Measurements from ENCODE around the gene MRPL21. TPM values are rescaled to one million over a fixed set of nuclear protein-coding genes. Genes with fewer than 3 reads are reported as not detected.
A peak's percentile ranks its signal among the peaks of the same experiment; 100 is the strongest.

The MRPL21 gene
- total RNA-seq, 1 experiment from 2014 or later = 82.3 TPM

DNA sequence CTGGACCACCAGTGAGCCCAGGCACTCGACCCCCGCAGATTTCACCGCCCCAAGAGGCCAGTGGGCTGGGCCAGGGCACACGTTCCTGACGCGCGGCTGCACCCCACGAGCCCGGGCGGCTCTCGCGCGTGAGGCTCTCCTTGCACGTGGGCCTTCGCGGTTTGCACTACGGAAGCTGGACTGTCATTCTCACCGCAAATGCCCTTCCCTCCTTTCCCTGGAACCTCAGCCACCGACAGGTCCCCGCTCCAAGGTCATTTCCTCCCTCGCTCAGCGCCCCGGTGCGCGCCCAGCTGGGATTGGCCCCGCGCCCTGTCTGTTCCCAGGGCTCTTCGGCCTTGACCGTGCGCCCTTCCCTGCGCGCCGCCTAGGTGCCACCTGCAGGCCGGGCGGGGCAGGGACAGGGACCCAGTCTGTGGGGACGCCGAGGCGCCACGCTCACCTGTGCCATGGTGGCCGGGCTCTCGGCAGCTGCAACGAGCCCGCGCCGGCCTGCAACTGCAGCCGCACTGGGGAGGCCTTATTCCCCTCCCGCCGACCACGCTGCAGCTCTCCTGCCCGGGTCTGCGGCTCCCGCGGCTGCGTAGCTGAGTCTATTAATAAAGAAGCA is 59.8 kb downstream of the MRPL21 start (continued):
- peak; percentile 69; the same call in 1 of the 2 replicates for TF ChIP-seq ZNF138 (CRISPR knock-in tag; conservative IDR thresholded peaks at IDR 0.05)
- peak; percentile 77; the same call in 1 of the 2 replicates for TF ChIP-seq MYBL2 (CRISPR knock-in tag; IDR thresholded peaks at IDR 0.05)
- TF ChIP-seq, protein P1, sequence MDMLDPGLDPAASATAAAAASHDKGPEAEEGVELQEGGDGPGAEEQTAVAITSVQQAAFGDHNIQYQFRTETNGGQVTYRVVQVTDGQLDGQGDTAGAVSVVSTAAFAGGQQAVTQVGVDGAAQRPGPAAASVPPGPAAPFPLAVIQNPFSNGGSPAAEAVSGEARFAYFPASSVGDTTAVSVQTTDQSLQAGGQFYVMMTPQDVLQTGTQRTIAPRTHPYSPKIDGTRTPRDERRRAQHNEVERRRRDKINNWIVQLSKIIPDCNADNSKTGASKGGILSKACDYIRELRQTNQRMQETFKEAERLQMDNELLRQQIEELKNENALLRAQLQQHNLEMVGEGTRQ (CRISPR knock-in tag; IDR thresholded peaks at IDR 0.05) = peak; percentile 42; the same call in 1 of the 2 replicates
- TF ChIP-seq, protein P2, sequence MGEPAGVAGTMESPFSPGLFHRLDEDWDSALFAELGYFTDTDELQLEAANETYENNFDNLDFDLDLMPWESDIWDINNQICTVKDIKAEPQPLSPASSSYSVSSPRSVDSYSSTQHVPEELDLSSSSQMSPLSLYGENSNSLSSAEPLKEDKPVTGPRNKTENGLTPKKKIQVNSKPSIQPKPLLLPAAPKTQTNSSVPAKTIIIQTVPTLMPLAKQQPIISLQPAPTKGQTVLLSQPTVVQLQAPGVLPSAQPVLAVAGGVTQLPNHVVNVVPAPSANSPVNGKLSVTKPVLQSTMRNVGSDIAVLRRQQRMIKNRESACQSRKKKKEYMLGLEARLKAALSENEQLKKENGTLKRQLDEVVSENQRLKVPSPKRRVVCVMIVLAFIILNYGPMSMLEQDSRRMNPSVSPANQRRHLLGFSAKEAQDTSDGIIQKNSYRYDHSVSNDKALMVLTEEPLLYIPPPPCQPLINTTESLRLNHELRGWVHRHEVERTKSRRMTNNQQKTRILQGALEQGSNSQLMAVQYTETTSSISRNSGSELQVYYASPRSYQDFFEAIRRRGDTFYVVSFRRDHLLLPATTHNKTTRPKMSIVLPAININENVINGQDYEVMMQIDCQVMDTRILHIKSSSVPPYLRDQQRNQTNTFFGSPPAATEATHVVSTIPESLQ (CRISPR knock-in tag; IDR thresholded peaks at IDR 0.05) = no peak
- TF ChIP-seq GTF2I (CRISPR knock-in tag; conservative IDR thresholded peaks at IDR 0.05) = no peak
- TF ChIP-seq, protein P3, sequence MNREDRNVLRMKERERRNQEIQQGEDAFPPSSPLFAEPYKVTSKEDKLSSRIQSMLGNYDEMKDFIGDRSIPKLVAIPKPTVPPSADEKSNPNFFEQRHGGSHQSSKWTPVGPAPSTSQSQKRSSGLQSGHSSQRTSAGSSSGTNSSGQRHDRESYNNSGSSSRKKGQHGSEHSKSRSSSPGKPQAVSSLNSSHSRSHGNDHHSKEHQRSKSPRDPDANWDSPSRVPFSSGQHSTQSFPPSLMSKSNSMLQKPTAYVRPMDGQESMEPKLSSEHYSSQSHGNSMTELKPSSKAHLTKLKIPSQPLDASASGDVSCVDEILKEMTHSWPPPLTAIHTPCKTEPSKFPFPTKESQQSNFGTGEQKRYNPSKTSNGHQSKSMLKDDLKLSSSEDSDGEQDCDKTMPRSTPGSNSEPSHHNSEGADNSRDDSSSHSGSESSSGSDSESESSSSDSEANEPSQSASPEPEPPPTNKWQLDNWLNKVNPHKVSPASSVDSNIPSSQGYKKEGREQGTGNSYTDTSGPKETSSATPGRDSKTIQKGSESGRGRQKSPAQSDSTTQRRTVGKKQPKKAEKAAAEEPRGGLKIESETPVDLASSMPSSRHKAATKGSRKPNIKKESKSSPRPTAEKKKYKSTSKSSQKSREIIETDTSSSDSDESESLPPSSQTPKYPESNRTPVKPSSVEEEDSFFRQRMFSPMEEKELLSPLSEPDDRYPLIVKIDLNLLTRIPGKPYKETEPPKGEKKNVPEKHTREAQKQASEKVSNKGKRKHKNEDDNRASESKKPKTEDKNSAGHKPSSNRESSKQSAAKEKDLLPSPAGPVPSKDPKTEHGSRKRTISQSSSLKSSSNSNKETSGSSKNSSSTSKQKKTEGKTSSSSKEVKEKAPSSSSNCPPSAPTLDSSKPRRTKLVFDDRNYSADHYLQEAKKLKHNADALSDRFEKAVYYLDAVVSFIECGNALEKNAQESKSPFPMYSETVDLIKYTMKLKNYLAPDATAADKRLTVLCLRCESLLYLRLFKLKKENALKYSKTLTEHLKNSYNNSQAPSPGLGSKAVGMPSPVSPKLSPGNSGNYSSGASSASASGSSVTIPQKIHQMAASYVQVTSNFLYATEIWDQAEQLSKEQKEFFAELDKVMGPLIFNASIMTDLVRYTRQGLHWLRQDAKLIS (CRISPR knock-in tag; IDR thresholded peaks at IDR 0.05; ENCODE audit: borderline replicate concordance) = no peak
- peak; percentile 76 for TF ChIP-seq FOXK1 (CRISPR knock-in tag; IDR thresholded peaks at IDR 0.05)
- TF ChIP-seq ZNF423 (CRISPR knock-in tag; IDR thresholded peaks at IDR 0.05) = peak; percentile 79
- TF ChIP-seq SMAD4 (CRISPR knock-in tag; IDR thresholded peaks at IDR 0.05) = no peak
- TF ChIP-seq ETV6 (CRISPR knock-in tag; IDR thresholded peaks at IDR 0.05) = peak; percentile 42; the same call in 1 of the 2 replicates
- TF ChIP-seq, protein P4, sequence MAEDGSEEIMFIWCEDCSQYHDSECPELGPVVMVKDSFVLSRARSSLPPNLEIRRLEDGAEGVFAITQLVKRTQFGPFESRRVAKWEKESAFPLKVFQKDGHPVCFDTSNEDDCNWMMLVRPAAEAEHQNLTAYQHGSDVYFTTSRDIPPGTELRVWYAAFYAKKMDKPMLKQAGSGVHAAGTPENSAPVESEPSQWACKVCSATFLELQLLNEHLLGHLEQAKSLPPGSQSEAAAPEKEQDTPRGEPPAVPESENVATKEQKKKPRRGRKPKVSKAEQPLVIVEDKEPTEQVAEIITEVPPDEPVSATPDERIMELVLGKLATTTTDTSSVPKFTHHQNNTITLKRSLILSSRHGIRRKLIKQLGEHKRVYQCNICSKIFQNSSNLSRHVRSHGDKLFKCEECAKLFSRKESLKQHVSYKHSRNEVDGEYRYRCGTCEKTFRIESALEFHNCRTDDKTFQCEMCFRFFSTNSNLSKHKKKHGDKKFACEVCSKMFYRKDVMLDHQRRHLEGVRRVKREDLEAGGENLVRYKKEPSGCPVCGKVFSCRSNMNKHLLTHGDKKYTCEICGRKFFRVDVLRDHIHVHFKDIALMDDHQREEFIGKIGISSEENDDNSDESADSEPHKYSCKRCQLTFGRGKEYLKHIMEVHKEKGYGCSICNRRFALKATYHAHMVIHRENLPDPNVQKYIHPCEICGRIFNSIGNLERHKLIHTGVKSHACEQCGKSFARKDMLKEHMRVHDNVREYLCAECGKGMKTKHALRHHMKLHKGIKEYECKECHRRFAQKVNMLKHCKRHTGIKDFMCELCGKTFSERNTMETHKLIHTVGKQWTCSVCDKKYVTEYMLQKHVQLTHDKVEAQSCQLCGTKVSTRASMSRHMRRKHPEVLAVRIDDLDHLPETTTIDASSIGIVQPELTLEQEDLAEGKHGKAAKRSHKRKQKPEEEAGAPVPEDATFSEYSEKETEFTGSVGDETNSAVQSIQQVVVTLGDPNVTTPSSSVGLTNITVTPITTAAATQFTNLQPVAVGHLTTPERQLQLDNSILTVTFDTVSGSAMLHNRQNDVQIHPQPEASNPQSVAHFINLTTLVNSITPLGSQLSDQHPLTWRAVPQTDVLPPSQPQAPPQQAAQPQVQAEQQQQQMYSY (CRISPR knock-in tag; IDR thresholded peaks at IDR 0.05) = 0 out of 2 replicates have a peak, but pooled peaks have one; percentile 29
- no peak for TF ChIP-seq JAZF1 (CRISPR knock-in tag; IDR thresholded peaks at IDR 0.05)
- no peak for TF ChIP-seq ZNF416 (CRISPR knock-in tag; IDR thresholded peaks at IDR 0.05)
- TF ChIP-seq JUN (CRISPR knock-in tag; IDR thresholded peaks at IDR 0.05) = no peak
- TF ChIP-seq HMGXB4 (CRISPR knock-in tag; IDR thresholded peaks at IDR 0.05) = peak; percentile 87
- TF ChIP-seq STAT6 (CRISPR knock-in tag; conservative IDR thresholded peaks at IDR 0.05; ENCODE audit: low read depth) = 0 out of 2 replicates have a peak, but pooled peaks have one; percentile 59
- 0 out of 2 replicates have a peak, but pooled peaks have one; percentile 33 for TF ChIP-seq NR3C1 (CRISPR knock-in tag; conservative IDR thresholded peaks at IDR 0.05; ENCODE audit: low read depth)
- TF ChIP-seq SP1 (CRISPR knock-in tag; conservative IDR thresholded peaks at IDR 0.05) = peak; percentile 58
- no peak for TF ChIP-seq SOX15 (CRISPR knock-in tag; IDR thresholded peaks at IDR 0.05)
- TF ChIP-seq TP53 (CRISPR knock-in tag; IDR thresholded peaks at IDR 0.05) = peak; percentile 72; the same call in 1 of the 2 replicates
- TF ChIP-seq, protein P5, sequence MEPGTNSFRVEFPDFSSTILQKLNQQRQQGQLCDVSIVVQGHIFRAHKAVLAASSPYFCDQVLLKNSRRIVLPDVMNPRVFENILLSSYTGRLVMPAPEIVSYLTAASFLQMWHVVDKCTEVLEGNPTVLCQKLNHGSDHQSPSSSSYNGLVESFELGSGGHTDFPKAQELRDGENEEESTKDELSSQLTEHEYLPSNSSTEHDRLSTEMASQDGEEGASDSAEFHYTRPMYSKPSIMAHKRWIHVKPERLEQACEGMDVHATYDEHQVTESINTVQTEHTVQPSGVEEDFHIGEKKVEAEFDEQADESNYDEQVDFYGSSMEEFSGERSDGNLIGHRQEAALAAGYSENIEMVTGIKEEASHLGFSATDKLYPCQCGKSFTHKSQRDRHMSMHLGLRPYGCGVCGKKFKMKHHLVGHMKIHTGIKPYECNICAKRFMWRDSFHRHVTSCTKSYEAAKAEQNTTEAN (CRISPR knock-in tag; IDR thresholded peaks at IDR 0.05) = 0 out of 2 replicates have a peak, but pooled peaks have one; percentile 75
- no peak for TF ChIP-seq GRHL2 (CRISPR knock-in tag; IDR thresholded peaks at IDR 0.05; ENCODE audit: insufficient replicate concordance, severe bottlenecking)
- TF ChIP-seq NFYB (CRISPR knock-in tag; conservative IDR thresholded peaks at IDR 0.05; ENCODE audit: low read depth) = peak; percentile 87
